Panc1 (cell line): ENCODE data around the gene CAND2.

Source experiments
- CTCF ChIP-seq: fragments of 450-650 bp; IDR thresholded peaks from 2 replicates; pipeline ENCODE4 v1.5.1; 2017; ENCODE audit warnings: mild to moderate bottlenecking
- POLR2AphosphoS5 ChIP-seq: IDR thresholded peaks from 2 replicates; pipeline ENCODE4 v1.6.1; 2012; ENCODE audit warnings: mild to moderate bottlenecking, low read depth, low read length, moderate library complexity
- REST ChIP-seq, 2 experiments: IDR thresholded peaks; 2 replicates each; pipeline ENCODE4 v1.6.1; 2011 to 2012; ENCODE audit warnings: low read depth in 2 of 2, control low read depth in 1 of 2, low read length in 1 of 2, mild to moderate bottlenecking in 1 of 2, moderate library complexity in 1 of 2; ENCODE audit not compliant: insufficient read depth in 1 of 2
- SIN3A ChIP-seq: IDR thresholded peaks from 2 replicates; pipeline ENCODE4 v1.6.1; 2012; ENCODE audit warnings: low read depth, mild to moderate bottlenecking, low read length, moderate library complexity, borderline replicate concordance; ENCODE audit not compliant: insufficient read depth
- TCF7L2 ChIP-seq: IDR thresholded peaks from 2 replicates; pipeline ENCODE4 v1.6.1; 2011; ENCODE audit warnings: mild to moderate bottlenecking, low read depth, low read length, inconsistent platforms

GRCh38 chr3:12793701-12794100 is 2.8 kb upstream of the CAND2 start:
- no peak for TF ChIP-seq CTCF
- no peak for TF ChIP-seq REST (IDR thresholded peaks at IDR 0.05; ENCODE audit: insufficient read depth in 1 of 2, low read depth in 2 of 2, low read length in 1 of 2)
- TF ChIP-seq SIN3A = no peak
- no peak for TF ChIP-seq POLR2AphosphoS5
- no peak for TF ChIP-seq TCF7L2
